HG03521 (cell line): ENCODE measurements around the gene NTM.

ENCODE experiments used
- ATAC-seq: cut with Tn5 transposase; IDR thresholded peaks from one replicate; pipeline ENCODE4 v1.9.1; 2021; ENCODE audit warnings: mild to moderate bottlenecking, moderate library complexity; ENCODE audit not compliant: unreplicated experiment

Gene NTM

DNA sequence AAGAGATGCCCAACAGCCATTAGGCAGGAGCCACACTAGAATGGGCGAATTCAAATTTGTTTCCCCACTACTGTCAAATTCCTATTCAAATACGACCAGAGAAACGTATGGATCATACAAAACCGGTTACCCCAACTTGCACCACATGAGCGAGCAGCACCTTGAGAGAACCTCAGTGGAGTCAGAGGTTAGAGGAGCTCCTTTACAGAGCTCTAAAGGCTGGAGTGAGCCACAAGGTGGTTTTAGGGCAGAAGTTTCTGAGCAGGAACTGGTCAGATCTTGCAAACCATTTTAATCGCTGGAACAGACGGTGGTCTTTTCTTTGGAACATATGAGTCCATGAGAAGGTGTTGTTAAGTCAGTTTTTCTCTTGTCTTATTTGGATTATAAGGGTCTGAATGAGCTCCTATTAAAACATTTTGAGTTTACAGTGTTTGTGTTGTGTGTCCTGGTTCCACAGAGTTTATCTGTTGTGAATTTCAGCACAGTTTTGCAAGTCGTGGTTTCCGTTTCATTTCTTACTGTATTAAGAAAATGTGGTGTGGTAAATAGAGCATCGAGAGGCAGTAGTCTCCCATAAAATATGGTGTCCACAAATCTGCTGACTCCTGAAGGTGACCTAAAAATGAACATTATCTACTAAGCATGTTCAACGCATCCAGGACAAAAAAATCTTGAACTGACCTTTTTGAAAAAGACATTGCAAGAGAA, 471.7 kb downstream of the NTM start:
- no peak for ATAC-seq

DNA sequence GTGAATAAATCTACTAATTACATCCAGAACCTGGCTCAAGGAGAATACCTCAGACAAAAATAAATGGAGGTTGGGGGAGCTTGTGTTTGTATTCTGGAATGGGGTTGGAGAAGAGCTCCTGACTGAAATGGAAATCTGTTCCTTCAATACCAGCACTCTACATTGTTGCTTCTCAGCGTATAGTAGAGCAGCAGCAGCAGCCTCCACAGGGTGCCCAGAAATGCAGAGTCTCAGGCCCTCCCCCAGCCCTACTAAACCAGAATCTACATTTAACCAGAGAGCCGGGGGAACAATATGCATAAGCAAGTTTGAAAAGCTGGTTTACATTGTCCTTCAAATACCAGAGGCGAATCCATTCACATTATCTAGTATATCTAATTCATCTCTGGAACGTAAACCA, 474.8 kb downstream of the NTM start:
- no peak for ATAC-seq

DNA sequence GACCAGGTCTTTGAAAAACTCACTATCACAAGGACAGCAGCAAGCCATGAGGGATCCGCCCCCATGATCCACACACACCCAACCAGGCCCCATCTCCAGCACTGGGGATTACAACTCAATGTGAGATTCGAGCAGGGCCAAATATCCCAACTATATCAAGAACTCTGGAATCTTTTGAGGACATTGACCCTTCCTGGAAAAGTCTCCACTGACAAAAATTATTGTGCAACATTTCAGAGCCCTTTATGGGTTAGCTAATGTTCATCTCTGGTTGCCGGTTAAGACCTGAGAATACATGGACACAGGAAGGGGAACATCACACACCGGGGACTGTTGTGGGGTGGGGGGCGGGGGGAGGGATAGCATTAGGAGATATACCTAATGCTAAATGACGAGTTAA, 479.1 kb downstream of the NTM start:
- no peak for ATAC-seq

DNA sequence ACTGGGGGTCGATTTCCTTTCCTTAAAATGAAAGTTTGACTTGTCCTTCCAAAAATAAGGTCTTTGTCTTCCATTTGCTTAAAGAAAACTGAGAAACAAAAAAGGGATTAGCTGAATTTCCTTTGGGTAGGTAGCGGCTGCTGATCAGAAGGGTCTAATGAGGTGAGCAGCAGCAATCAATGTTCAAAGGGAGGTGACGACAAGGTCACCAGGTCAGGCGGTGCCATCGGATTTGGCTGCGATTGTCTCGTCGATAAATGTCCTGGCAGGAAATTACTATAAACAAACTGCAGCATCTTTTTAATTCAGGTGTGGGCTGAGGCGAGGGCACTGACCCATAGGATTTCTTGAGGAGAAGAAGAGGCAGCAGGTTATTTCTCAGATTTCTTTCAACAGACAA, 480.1 kb downstream of the NTM start:
- no peak for ATAC-seq

DNA sequence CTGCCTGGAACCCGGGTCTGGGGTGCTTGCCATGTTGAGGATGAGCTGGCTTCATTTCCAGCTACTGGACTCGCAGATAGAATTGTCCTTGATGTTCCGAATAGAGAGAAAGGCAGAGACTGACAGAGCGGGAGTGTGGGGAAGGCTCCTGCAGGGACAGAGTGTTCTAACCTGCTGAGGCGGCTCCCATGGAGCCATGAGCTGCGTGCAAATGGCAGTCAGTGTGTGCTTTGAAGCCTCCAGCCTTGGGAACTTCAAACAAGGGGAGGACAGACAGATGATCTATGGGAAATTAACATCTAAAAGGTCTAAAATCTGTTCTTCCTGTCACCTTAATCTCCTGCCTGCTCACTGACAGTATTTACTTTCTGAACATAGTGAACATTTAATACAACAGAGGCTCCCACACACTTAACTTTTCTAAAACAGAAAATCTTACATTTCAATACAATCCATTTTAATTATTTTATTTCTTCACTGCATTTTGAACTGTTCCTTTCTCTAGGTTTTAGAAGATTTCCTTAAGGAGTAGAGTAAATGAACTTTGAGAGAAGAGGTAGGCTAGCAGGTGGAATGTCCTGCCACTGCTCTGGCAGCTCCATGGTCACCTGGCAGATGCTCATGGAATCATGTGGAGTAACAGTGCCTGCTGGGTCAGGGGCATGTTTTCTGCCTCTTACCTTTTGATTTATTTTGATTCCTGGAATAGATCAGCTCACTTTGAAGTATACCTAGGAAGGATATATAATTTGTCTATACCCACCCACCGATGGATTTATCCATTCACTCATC, 481.7 kb downstream of the NTM start:
- no peak for ATAC-seq

DNA sequence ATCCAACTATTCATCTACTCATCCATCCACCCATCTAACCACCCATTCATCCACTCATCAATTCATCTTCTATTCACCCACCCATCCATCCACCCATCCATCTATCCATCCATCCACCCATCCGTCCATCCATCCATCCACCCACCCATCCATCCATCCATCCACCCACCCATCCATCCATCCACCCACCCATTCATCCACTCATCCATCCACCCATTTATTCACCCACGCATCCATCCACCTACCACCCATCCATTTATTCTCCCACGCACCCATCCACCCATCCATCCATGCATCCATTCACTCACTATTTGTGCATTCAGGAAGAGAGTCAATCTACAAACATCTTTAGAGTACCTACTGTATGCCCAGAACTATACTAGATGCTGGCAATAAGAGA, 482.3 kb downstream of the NTM start:
- no peak for ATAC-seq

DNA sequence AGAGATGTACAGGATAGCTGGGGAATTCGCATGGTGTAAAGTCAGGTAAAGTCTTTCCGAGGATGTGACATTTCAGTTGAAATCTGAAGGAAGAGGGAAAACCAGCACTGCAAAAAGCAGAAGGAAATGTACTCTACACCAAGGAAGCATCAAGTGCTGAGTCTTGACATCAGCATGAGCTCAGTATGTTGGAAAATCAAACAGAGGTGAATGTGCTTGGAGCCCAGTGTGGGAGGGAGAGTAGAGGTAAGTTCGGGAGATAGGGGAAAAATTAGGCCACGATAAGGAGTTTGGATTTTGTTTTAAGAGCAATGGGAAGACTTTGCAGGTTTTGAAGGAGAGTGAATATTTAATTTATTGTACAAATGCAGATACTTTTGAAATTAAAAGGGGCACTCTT, 484.0 kb downstream of the NTM start:
- no peak for ATAC-seq

DNA sequence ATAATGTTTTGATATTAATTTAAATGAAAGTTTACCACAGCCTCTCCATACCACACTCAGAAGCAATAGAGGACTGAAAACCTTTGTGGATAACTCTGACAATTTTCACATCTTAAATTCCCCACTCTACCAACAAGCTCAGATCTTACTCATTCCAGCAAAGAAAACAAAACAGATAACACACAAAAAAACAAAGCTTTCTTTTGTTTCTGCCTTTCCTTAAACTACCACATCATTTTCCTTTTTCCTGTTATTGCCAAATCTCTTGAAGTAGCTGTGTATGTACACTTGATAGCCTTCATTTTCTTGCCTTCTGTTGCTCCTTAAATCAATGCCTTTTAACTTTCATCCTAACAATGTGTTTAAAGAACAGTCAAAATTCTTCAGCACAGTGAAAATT, 484.9 kb downstream of the NTM start:
- no peak for ATAC-seq

DNA sequence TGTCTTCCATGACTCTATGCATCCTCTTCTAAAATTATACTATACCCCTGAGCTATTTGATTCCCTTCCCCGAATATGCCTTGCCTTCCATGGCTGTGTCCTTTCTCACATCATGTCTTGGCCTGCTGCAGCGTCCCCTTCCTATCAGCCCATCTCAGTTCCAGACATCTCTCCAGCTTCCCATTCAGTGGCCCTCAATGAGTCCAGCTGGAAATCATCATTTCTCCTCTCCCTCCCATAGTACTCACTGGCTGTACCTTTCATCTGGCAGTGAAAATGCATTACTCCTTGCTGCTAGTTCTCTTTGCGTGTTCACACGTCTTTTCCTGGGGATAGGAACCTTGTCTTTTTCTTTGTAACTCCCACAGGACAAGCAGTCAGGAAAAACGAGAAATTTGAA, 486.8 kb downstream of the NTM start:
- ATAC-seq, result no peak

DNA sequence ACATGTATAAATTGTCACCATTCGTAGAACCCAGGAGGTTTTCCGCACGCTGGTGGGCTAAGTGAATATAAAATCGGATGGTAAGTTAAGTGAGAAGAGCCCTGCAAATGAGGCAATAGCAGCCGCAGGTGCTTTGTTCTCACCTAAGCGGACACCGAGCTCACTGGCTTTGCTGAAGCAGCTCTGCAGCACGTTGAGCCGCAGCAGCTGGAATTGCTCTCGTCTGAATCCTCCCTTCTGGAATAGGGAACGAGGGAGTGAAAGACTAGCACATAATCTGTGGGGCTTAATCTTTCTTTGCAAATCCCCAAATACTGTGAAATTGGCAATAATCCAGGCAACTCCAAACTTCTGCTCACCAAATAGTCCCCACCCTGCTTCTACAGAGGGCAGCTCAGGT, 488.1 kb downstream of the NTM start:
- no peak for ATAC-seq

DNA sequence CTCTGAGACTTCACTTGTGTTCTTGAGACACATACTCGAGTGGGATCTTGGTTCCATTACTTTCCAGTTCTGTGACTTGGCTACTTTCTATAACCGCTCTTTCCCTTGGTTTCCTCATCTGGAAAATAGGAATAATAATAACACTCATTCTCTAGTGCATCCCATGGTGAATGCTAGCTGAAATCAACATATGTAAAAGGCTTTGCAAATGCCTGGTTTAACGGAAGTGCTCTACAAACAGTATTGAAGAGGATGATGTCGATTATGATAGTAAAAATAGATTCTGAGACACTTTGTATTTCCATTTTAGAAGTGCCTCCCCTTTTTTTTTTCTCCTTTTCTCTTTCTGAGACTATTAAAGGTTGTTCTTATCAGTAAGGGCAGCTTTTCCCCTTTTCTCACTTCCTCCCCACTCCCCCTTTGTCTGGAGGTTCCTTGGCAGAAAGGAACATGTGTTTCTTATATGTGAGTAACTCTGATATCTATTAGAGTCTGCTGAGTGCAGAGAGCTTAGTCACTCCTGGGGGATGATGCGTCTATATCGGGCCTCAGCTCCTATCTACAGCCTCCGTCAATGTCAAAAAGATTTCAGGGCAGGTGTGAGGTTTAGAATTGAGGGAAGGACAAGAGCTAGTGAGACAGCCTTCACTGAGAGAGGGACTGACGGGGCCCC, 489.3 kb downstream of the NTM start:
- no peak for ATAC-seq

DNA sequence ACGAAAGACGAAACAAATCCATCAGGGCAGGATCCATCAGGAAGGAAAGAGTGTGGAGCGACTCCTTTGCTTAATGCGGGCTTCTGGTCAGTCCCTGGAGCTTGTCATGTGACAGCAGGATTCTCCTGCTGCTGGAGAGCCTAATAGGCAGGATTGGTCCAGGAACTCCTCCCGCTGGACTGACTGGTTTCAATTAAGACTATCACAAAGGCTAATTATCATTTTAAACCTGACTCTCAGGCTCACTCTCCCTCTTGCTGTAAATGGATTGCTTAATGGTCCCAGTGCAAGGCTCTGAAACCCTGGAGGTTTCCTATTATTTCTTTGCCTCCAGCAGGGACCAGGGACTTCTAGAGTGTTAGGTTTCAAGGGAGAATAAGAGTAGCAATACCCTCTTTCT, 493.8 kb downstream of the NTM start:
- no peak for ATAC-seq

DNA sequence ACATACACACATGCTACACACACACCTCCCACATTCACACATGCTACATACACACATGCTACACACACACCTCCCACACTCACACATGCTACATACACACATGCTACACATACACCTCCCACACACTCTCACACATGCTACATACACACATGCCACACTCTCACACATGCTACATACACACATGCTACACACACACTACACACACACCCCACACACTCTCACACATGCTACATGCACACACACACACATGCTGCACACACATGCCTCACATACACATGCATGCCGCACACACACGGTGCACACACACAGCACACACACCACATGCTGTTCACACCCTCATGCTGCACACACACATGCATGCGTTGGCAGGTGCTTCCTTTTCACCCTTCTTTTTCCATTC, 495.4 kb downstream of the NTM start:
- ATAC-seq, result no peak

DNA sequence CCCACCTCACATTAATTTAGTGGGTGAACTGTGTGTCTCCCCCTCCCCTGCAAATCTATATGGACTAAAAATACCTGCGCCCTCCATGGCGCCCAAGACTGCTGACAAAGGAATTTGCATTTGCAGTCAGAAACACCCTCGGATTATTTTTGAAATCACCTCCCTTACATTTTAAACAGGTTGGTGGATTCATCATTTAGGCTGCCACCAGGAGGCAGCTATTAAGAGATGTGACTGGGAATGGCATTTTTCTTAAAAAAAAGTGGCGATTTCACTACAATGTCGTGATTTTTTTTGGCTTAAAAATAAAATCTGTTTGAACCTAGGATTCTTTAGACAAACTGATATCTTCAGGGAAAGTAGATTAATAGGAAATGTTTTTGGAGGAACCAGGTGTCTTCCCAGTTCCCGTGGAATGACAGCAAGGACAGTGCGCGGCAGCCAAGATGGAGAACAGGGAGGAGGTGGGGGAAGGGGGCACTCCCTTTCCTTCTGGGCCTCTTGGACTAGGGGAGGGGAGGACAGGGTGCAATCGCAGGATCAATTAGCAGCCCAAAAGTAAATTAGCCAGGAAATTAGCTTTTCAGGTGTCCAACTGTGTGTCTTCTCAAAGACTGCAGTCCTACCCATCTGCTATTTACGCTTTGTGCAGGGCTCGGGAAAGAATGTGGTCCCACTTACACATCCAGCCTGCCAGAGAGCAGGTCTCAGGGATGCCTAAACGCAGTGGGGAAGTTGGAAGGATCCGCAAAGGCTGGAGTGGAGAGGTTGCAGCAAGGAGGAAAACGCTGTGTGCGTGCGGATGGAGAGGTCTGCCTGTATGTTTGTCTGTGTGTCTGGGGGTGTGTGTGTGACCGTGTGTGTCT, 496.4 kb downstream of the NTM start:
- ATAC-seq, result no peak

DNA sequence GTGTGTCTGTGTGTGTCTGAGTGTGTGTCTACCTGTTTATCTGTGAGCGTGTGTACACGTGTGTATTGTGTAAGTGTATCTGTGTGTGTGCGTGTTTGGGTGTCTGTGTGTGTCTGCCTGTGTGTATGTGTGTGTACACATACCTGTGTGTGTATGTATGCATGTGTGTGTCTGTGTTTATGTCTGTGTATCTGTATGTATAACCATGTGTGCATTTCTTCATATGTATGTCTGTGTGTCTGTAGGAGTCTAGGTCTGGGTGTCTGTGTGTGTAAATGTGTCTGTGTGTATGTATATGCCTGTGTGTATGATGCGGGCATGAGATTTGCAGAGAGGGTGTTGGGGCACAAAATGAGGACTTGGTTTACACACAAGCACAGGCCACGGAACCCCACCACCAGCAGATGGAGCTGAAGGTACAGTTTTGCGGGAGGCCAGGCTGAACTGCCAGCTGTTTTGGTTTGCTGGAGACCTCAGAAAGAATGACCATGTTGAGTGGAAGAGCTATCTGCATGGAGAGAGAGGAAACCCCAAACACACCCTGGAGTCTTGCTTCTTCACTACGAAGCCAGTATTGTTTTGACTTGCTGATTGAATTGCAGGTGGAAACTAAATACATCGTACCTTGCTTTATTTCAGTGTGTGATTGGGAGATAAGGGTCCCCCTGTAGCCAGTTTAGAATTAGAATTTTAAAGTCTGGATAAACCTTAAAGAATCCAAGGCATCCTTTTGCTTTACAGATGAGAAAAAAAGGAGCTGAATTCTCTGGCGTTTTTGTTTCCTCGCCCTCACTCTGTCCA, 497.2 kb downstream of the NTM start:
- peak; percentile 66 for ATAC-seq

DNA sequence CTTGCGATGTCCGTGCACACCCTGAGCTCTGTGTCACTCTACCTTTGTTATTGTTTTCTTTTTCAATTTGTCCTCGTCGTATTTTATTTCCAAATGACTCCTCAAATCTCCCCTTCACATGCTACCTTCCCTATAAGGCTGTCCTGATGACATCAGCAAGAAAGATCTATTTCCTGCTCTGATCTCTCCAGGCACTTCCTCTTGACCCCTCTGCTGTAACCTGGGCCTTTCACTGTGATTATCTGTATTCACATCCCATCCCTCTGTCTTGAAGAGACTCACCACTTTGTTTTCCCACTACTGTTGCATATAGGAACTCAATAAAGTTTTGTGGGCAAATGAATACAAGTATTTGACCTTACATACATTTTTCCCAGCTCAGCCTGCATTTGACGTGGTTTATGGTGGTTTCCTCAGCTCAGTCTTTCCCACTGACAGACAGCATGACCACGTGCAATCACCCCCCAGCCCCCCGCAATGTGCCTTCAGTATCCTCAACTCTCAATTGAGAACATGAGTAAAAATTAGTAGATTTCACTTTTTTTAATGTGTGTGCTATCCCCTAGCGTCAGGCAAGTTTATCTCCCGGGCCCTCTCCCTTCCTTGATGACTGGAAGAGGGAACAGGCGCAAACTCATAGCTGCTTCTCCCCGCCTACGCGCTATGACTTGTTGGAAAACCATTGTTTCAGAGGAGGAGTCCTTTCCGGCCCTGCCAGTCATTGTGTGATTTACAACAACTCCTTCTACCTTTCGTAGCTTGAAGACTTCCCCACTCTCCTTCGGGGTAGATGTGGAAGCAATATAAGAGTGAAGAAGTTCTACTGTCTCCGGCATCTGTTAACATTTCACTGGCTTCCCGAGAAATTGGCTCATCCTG, 498.5 kb downstream of the NTM start:
- no peak for ATAC-seq

DNA sequence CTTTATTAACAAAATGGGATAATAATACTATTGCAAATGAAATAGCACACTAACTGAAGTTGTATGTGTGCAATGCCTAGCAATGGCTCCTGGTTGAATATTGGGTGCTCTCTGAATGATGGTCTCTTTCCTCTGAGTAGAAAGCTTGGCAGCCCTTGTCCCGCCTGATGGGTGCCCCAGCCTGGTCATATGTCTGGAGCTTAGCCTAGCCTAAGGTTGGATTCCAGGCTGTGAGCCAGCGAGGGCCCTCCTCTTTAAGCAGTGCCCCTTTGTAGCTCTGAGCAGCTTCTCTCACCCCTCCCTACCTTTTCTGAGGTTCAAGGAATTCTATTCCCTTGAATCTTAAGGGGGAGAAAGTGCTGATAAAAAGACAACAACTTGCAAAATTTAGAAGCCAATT, 499.9 kb downstream of the NTM start:
- no peak for ATAC-seq

DNA sequence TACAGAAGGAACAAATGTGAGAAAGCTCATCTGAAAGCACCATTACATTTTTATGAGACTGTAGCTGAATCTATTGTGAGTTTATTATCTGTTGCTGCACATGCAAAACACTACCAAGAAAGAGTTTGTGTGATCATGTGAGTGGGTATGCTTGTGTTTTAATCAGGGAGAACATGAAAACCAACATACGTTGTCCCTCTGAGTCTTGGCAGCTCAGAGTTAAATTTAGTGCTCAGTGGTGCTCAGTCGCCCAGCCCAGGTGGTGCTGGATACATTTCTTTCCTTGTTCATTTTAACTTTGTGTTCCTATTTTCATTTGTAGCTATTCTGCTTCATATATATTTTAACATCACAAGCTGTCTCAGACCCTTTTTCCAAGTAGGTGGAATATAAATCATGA, 500.6 kb downstream of the NTM start:
- ATAC-seq, result no peak

DNA sequence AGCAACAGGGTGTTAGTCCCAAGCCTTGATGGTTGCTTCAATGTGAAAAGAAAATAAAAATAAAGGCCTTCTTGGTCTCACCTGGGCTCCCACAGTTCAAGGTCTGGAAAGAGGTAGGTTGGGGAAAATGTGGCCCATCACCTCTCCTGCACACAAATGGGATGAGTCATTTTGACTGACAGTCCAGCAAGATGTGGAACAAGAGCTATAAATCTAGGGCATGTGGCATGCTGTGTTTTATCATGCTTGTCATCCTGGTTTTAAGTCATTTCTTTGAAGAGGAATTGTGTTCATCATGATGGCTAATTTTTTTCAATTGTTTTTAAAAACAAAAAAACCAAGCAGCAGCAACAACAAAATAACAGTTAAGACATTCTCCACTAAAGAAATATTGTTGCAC, 503.7 kb downstream of the NTM start:
- no peak for ATAC-seq
